GM19452 (cell line): ENCODE data around the gene PERP.
"Not testable (repeated sequence)": the region's sequence is repeated elsewhere in the genome, so short reads cannot be mapped to it uniquely, and the experiment has no call there.

Experiments
- ATAC-seq: cut with Tn5 transposase; IDR thresholded peaks from one replicate; pipeline ENCODE4 v1.9.1; 2021; ENCODE audit not compliant: unreplicated experiment

Gene PERP

GRCh38 chr6:138105880-138106664 lies 1.1 kb downstream of the PERP start:
- no peak for ATAC-seq

DNA sequence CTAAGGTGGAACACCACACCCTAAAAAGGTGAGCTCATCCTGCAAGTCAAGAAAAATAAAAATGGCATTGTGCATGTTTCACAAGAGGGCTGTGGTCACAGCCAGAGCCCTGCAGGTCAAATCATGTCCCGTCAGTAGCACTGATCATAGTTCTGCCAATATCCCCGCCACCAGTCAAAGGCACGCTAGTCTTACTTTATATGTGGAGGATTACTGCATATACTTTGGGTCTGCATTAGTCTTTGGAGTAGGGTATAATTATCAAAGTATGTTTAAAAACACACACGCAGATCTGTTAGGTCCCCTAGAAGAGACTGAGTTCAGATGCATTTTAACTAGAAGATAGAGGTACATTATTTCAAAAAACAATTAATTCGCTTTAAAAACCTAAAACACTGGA lies 1.8 kb downstream of the PERP start:
- ATAC-seq: no peak

GRCh38 chr6:138104618-138105213 lies 2.5 kb downstream of the PERP start:
- ATAC-seq: no peak

DNA sequence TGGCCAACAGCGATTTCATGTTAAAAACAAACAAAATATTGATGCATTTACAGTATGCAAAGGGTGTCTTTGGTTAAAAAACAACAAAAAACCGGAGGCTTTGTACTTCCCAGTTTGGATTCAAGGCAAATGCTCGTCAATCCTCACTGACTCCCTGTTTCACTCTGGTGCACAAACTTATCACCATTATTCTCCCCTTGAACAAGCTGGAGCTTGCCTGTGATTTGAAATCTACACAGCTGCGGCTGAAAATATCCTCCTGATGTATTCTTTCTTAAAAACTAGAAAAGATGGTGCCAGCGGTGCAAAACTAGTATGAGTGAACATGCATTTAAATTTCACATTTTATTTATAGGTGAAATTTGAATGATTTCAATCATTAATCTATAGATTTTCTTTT lies 3.3 kb downstream of the PERP start:
- no peak for ATAC-seq

DNA sequence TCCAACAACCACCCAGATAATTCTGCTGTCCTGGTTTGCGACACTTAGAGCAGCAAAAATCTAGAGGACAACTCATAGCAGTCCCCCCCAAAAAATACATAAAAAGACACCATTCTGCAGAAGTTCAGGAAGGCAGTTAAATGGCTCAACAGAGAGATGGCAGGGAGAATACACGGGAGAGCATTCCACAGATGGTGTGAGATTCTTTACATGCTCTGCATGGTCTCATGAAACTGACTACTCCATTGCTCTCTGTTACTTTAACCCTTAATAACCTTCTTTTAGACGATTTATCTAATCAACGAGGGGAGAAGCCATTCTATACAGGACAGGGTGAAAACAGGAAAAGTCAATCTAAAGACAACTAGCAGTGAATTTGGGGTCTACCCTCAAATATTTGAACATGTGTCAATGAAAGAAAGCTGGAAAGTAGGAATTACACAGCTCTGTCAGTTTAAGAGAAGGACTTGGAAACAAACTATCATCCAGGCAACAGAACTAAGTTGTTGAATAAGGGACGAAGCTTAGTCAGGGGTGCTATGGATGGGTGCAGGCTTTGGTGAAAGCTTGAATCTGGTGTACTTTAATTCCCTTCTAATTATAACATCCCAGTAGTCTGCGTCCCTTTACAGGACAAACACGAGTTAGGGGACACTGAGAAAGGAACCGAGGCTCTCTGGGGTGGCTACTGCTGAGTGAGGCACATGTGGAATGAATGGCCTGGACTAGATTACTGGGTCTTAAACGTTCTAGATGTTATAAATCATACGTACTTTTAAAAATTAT lies 5.1 kb downstream of the PERP start:
- no peak for ATAC-seq

GRCh38 chr6:138099832-138100231 lies 7.4 kb downstream of the PERP start:
- no peak for ATAC-seq

DNA sequence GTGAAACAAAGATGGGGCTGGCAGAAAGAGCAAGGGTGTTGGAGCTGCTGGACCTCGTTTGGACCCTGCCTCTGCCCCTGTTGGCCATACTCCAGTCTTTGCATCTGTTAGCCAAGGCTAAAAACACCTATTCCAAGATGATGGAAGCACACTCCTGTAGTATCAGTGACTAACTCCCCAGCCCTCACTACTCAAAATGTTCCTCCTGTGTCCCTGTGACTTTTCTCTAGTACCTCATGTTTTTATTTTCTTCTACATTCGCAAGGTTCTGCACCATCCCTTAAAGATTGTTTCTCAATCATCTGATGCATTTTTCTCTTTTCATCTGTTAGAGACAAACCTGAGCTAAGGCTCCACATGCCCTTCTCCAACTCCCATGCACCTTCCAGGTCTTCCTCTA lies 8.9 kb downstream of the PERP start:
- ATAC-seq: no peak

DNA sequence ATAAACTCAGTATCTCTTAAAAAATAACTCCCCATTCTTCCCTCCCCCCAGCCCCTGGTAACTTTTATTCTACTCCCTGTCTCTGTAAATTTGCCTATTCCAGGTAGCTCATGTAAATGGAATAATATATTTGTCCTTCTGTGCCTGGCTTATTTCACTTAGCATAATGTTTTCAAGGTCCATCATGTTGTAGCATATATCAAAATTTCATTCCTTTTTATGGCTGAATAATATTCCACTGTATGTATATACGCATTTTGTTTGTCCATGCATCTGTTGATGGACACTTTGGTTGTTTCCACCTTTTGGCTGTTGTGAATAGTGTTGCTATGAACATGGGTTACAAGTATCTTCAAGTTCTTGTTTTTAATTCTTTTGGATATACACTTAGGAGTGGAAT lies 13.0 kb downstream of the PERP start:
- ATAC-seq: no peak

DNA sequence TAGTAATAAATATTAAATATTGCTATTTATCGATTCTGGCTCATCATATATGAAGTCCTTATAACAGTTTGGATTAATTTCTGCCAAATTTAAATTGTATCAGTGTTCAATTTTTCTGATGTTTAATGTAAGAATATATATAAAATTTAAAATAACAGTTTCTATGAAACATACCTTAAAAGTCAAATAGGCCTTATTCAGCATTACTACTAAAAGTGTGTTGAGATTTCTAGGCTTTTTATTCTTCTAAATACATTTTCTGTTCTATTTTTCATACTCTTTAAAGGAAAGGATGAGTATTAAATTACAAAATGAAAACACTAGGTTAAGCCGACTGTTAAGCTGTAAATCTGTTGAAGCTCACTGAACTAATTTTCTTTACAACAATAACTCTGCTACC lies 13.6 kb downstream of the PERP start:
- ATAC-seq: no peak

- no peak for ATAC-seq
Measured at GRCh38 chr6:138092686-138093085, 14.5 kb downstream of the PERP start.

GRCh38 chr6:138089325-138089724 lies 17.9 kb downstream of the PERP start:
- ATAC-seq: no peak

DNA sequence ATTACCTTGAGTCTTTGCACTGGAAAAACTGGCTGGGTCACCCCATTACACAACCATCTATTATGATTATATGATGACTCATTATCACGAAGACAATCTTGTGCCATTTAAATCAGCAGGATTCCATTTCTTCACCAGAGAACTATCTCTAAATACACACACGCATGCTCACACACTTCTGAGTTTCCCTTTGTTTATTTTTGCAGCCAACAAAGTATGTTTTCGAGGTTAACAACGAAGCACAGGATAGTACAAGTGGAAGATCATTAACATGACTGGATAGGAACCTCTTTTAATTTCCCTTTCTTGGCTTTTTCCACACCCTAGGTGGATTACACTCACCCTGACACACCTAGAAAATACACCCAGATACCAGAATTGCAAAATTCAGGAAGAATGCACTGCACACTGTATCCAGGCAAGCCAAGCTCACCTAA lies 18.9 kb downstream of the PERP start:
- no peak for ATAC-seq

GRCh38 chr6:138087593-138088325 lies 19.5 kb downstream of the PERP start:
- no peak for ATAC-seq

DNA sequence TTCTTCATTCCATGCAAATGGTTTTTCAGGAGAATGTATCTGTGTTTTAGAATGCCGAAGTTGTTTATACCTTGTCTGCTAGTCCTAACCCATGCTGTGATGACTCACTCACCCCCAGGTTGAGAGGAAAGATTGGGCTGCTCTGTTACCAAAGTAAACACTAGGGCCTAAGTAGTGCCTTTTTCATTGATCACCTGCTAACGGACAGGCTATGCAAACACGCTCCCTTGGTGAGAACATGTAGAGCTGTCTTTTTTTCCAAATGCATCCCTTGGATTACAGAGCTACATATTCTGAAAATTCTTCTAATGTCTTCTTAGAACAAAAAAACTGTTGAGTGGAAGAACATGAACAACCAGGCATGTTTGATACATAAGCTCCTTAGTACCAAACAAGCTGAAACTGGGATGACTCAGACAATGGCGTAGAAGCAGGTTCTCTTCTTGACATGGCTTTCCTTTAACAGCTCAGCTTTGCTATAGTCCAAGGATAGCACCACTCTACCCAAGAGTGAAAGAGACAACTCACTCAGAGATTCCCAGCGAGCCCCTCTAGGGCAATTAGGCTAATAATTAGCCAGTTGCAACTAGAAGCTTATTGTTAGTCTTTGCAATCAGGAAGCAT lies 20.5 kb downstream of the PERP start:
- no peak for ATAC-seq

DNA sequence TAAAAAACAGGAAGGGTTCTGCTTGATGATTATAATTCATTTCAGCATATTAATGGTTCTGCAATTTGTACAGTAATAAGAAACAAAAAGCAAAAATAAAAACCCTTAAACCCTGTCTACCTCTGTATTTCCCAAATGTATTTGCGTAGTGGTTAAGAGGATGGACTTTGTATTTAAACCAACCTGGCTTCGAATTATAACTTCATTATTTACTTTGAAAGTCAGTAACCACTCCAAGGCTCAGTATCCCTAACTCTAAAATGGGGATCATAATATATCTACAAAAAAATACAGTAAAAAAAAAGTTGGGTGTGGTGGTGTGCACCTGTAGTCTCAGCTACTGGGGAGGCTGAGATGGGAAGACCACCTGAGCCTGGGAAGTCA lies 21.4 kb downstream of the PERP start:
- no peak for ATAC-seq

DNA sequence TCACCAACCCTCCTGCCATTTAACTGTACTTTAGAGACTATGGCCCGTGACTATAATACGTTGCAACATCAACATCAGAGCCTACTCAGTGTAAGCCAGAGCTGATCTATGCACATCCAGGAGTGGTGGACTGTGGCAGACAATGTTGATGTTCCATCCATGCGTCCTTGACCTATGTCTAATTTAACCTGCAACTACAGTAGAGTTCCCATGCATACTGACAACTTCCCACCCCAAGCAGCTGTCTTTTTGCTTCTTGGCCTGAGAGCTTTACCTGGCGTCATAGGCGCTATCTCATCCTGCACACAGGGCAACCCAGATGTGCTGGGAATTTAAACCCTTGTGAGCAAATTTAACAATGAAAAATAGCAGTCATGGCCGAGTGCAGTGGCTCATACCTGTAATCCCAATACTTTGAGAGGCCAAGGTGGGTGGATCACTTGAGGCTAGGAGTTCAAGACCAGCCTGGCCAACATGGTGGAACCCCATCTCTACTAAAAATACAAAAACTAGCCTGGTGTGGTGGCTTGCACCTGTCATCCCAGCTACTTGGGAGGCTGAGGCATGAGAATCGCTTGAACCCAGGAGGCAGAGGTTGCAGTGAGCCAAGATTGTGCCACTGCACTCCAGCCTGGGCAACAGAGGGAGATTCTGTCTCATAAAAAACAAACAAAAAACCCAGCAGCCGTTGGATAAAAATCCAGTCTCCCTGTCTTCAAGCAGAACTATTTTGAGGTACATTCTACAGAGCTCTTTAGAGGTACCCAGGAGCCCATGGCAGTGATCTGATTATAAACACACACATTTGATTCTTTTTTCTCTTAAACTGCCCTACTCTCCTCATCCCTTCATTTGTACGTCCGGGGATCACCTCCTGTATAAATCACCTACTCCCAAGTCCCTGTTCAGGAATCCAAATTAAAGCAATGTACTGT lies 22.0 kb downstream of the PERP start:
- no peak for ATAC-seq

- ATAC-seq: no peak
Measured at GRCh38 chr6:138082232-138082631, 25.0 kb downstream of the PERP start.

- not testable (repeated sequence) for ATAC-seq
Measured at GRCh38 chr6:138079556-138079955, 27.7 kb downstream of the PERP start.

DNA sequence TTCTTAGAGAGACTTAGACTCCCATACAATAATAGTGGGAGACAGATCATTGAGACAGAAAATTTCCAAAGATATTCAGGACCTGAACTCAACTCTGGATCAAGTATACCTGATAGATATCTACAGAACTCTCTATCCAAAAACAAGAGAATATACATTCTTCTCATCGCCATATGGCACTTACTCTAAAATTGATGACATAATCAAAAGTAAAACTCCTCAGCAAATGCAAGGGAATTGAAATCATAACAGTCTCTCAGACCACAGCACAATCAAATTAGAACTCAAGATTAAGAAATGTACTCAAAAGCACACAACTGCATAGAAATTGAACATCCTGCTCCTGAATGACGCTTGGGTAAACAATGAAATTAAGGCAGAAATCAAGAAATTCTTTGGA lies 28.7 kb downstream of the PERP start:
- no peak for ATAC-seq

DNA sequence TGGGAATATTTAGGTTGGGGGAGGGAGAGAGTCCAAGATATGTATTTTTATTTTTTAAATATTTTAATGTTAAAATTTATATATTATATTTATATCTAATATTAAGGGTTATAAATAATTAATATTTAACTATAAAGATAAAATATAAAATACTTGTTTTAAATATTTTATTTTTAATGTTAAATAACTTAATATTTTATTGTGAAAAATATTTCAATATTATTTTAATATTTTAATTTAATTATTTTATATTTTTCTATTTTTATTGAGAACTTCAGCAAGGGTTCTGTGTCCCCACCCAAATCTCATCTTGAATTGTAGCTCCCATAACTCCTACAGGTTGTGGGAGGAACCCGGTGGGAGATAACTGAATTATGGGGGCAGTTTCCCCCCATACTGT lies 34.0 kb downstream of the PERP start:
- ATAC-seq: no peak
